NCI-H146 (cell line): Measurements from ENCODE around the gene RNF26.
A peak's percentile ranks its signal among the peaks of the same experiment; 100 is the strongest.

Source experiments
- DNase-seq: peaks from one replicate; lab custom pipeline; 2025; lab: John Stamatoyannopoulos, UW

RNF26 gene

GRCh38 chr11:119334174-119334930 is at the start of gene RNF26:
Gene RNF26, plus strand, starts transcription at chr11:119334527. Its CDS starts 596 bp downstream, at chr11:119335123.
- peak; percentile 99 for DNase-seq

GRCh38 chr11:119285431-119285830 is 48.9 kb upstream of the RNF26 start:
- DNase-seq: no peak

- no peak for DNase-seq
Observed at GRCh38 chr11:119288219-119288618, 46.1 kb upstream of the RNF26 start.

GRCh38 chr11:119290894-119291497 is 43.3 kb upstream of the RNF26 start:
- no peak for DNase-seq

- DNase-seq: no peak
Observed at GRCh38 chr11:119293461-119293860, 40.9 kb upstream of the RNF26 start.

- no peak for DNase-seq
Observed at GRCh38 chr11:119295178-119295577, 39.1 kb upstream of the RNF26 start.

GRCh38 chr11:119297938-119298337 is 36.4 kb upstream of the RNF26 start:
- DNase-seq: no peak

GRCh38 chr11:119298726-119299125 is 35.6 kb upstream of the RNF26 start:
- DNase-seq: no peak

- DNase-seq: no peak
Observed at GRCh38 chr11:119299416-119299815, 34.9 kb upstream of the RNF26 start.

GRCh38 chr11:119300198-119300964 is 33.9 kb upstream of the RNF26 start:
- no peak for DNase-seq

- no peak for DNase-seq
Observed at GRCh38 chr11:119303227-119303718, 31.1 kb upstream of the RNF26 start.

GRCh38 chr11:119305556-119306372 is 28.6 kb upstream of the RNF26 start:
- DNase-seq: no peak

GRCh38 chr11:119306373-119306890 is 27.9 kb upstream of the RNF26 start:
- no peak for DNase-seq

GRCh38 chr11:119307219-119307618 is 27.1 kb upstream of the RNF26 start:
- DNase-seq: no peak

- DNase-seq: no peak
Observed at GRCh38 chr11:119307974-119308373, 26.4 kb upstream of the RNF26 start.

GRCh38 chr11:119309411-119309810 is 24.9 kb upstream of the RNF26 start:
- no peak for DNase-seq

- DNase-seq: no peak
Observed at GRCh38 chr11:119309953-119310681, 24.2 kb upstream of the RNF26 start.

- DNase-seq: no peak
Observed at GRCh38 chr11:119310682-119311052, 23.7 kb upstream of the RNF26 start.

GRCh38 chr11:119314726-119315125 is 19.6 kb upstream of the RNF26 start:
- DNase-seq: no peak

GRCh38 chr11:119315131-119316015 is 19.0 kb upstream of the RNF26 start:
- DNase-seq: peak; percentile 60
